ENCODE data around the gene LPAR3.

Gene LPAR3

GRCh38 chr1:84899969-84900368 is 7.0 kb upstream of the LPAR3 start:
- DNase-seq, result no peak

GRCh38 chr1:84896279-84896678 is 3.3 kb upstream of the LPAR3 start:
- no peak for DNase-seq

- no peak for DNase-seq
Observed at GRCh38 chr1:84890566-84890965, 2.4 kb downstream of the LPAR3 start.

- DNase-seq, result no peak
Observed at GRCh38 chr1:84889437-84889836, 3.6 kb downstream of the LPAR3 start.

- DNase-seq, result no peak
Observed at GRCh38 chr1:84888753-84889152, 4.3 kb downstream of the LPAR3 start.

- no peak for DNase-seq
Observed at GRCh38 chr1:84887261-84887934, 5.6 kb downstream of the LPAR3 start.

GRCh38 chr1:84885469-84885868 is 7.5 kb downstream of the LPAR3 start:
- DNase-seq, result no peak

GRCh38 chr1:84884671-84885389 is 8.2 kb downstream of the LPAR3 start:
- no peak for DNase-seq

- DNase-seq, result no peak
Observed at GRCh38 chr1:84883286-84883685, 9.7 kb downstream of the LPAR3 start.

- no peak for DNase-seq
Observed at GRCh38 chr1:84877592-84877991, 15.4 kb downstream of the LPAR3 start.

- DNase-seq, result no peak
Observed at GRCh38 chr1:84876353-84876752, 16.7 kb downstream of the LPAR3 start.

GRCh38 chr1:84873366-84873765 is 19.6 kb downstream of the LPAR3 start:
- no peak for DNase-seq

GRCh38 chr1:84872696-84873355 is 20.2 kb downstream of the LPAR3 start:
- no peak for DNase-seq

GRCh38 chr1:84871181-84871580 is 21.8 kb downstream of the LPAR3 start:
- no peak for DNase-seq

- DNase-seq, result no peak
Observed at GRCh38 chr1:84870591-84870990, 22.4 kb downstream of the LPAR3 start.

- DNase-seq, result no peak
Observed at GRCh38 chr1:84869720-84870119, 23.3 kb downstream of the LPAR3 start.

- DNase-seq, result no peak
Observed at GRCh38 chr1:84862810-84863251, 30.2 kb downstream of the LPAR3 start.

- no peak for DNase-seq
Observed at GRCh38 chr1:84861988-84862644, 30.9 kb downstream of the LPAR3 start.

- DNase-seq, result no peak
Observed at GRCh38 chr1:84861516-84861915, 31.5 kb downstream of the LPAR3 start.

- no peak for DNase-seq
Observed at GRCh38 chr1:84859866-84860265, 33.1 kb downstream of the LPAR3 start.

- DNase-seq, result no peak
Observed at GRCh38 chr1:84857906-84858305, 35.1 kb downstream of the LPAR3 start.

GRCh38 chr1:84856726-84857270 is 36.2 kb downstream of the LPAR3 start:
- no peak for DNase-seq
